ENCODE measurements around the gene SKAP1.

GRCh38 chr17:48363161-48363560 is 66.9 kb downstream of the SKAP1 start:
- TF ChIP-seq CTCF (conservative IDR thresholded peaks at IDR 0.05 in 1 of 2, IDR thresholded peaks at IDR 0.05 in 1 of 2; ENCODE audit: low read depth in 1 of 2, low read length in 2 of 2), result no peak
- TF ChIP-seq EZH2 (IDR thresholded peaks at IDR 0.05; ENCODE audit: low read length, missing control alignments), result no peak
